ENCODE measurements around the gene PRKG1. TPM values are rescaled to one million over a fixed set of nuclear protein-coding genes. Genes with fewer than 3 reads are reported as not detected.

The PRKG1 gene
- total and polyA plus RNA-seq, 2 donors from 2014 or later = 3.6 to 14.8 TPM

GRCh38 chr10:51129946-51130544, 55.8 kb downstream of the PRKG1 start:
- Histone ChIP-seq H3K9ac (ENCODE audit: low read length in 3 of 3) (no peak overlapping the region), H3K9me3 (ENCODE audit: control insufficient read depth in 2 of 3, insufficient read depth in 1 of 3, low read length in 3 of 3) (no peaks in the 10 kb centered on the region), H3K36me3 (ENCODE audit: control insufficient read depth in 2 of 3, insufficient read depth in 3 of 3, low read length in 3 of 3) (no peaks in the 10 kb centered on the region), H3K27me3 (ENCODE audit: control insufficient read depth, insufficient read depth, low read length) (no peaks in the 10 kb centered on the region), H3K4me3 (ENCODE audit: low read length in 3 of 3) (no peak overlapping the region), H3K4me1 (ENCODE audit: control insufficient read depth in 2 of 3, insufficient read depth in 2 of 3, low read depth in 1 of 3, low read length in 3 of 3) (no peaks in the 10 kb centered on the region), H3K27ac (ENCODE audit: low read depth in 2 of 2, low read length in 2 of 2) (no peak overlapping the region)
- intact Hi-C loops (cut with DNase I) = no loop called here
- no peak for FAIRE-seq
- no peak for TF ChIP-seq CTCF (IDR thresholded peaks at IDR 0.05; ENCODE audit: borderline replicate concordance, extremely low read depth, insufficient read depth)
- no peak for DNase-seq

- intact Hi-C loops (cut with DNase I) = no loop called here
- no peak for TF ChIP-seq CTCF (IDR thresholded peaks at IDR 0.05; ENCODE audit: borderline replicate concordance, extremely low read depth, insufficient read depth)
- H3K4me1 ChIP-seq (ENCODE audit: control insufficient read depth in 2 of 3, insufficient read depth in 2 of 3, low read depth in 1 of 3, low read length in 3 of 3) = peaks cover 0 to 5% (median 2%) of the 10 kb centered on the region in 3 donors
- DNase-seq = no peak
- no peaks in the 10 kb centered on the region for H3K27me3 ChIP-seq (ENCODE audit: control insufficient read depth, insufficient read depth, low read length)
- H3K9me3 ChIP-seq (ENCODE audit: control insufficient read depth in 2 of 3, insufficient read depth in 1 of 3, low read length in 3 of 3) = no peaks in the 10 kb centered on the region
- H3K4me3 ChIP-seq (ENCODE audit: low read length in 3 of 3) = no peak overlapping the region
- H3K27ac ChIP-seq (ENCODE audit: low read depth in 2 of 2, low read length in 2 of 2) = no peak overlapping the region
- H3K36me3 ChIP-seq (ENCODE audit: control insufficient read depth in 2 of 3, insufficient read depth in 3 of 3, low read length in 3 of 3) = no peaks in the 10 kb centered on the region
- FAIRE-seq = no peak
- no peak overlapping the region for H3K9ac ChIP-seq (ENCODE audit: low read length in 3 of 3)
Measured at GRCh38 chr10:51137756-51138529, 63.7 kb downstream of the PRKG1 start.

- Histone ChIP-seq H3K9ac (ENCODE audit: low read length in 3 of 3) (no peak overlapping the region), H3K4me1 (ENCODE audit: control insufficient read depth in 2 of 3, insufficient read depth in 2 of 3, low read depth in 1 of 3, low read length in 3 of 3) (peaks cover 0 to 5% (median 2%) of the 10 kb centered on the region in 3 donors), H3K9me3 (ENCODE audit: control insufficient read depth in 2 of 3, insufficient read depth in 1 of 3, low read length in 3 of 3) (no peaks in the 10 kb centered on the region), H3K4me3 (ENCODE audit: low read length in 3 of 3) (no peak overlapping the region), H3K27me3 (ENCODE audit: control insufficient read depth, insufficient read depth, low read length) (no peaks in the 10 kb centered on the region), H3K27ac (ENCODE audit: low read depth in 2 of 2, low read length in 2 of 2) (no peak overlapping the region), H3K36me3 (ENCODE audit: control insufficient read depth in 2 of 3, insufficient read depth in 3 of 3, low read length in 3 of 3) (no peaks in the 10 kb centered on the region)
- intact Hi-C loops (cut with DNase I) = no loop called here
- DNase-seq (no peak), FAIRE-seq (no peak)
- TF ChIP-seq CTCF (IDR thresholded peaks at IDR 0.05; ENCODE audit: borderline replicate concordance, extremely low read depth, insufficient read depth) = no peak
Measured at GRCh38 chr10:51139176-51139575, 64.9 kb downstream of the PRKG1 start.
